Glomerular visceral epithelial cell (primary cell): Measurements from ENCODE around the gene KRT84.
A peak's percentile ranks its signal among the peaks of the same experiment; 100 is the strongest.
"Not testable (repeated sequence)": the region's sequence is repeated elsewhere in the genome, so short reads cannot be mapped to it uniquely, and the experiment has no call there.

ENCODE experiments used
- DNase-seq: peaks from one replicate; pipeline ENCODE4 v3.0.0-alpha.2; 2016; ENCODE audit errors: extremely low spot score

KRT84 gene

GRCh38 chr12:52410589-52411248 lies 25.3 kb upstream of the KRT84 start:
- not testable (repeated sequence) for DNase-seq

GRCh38 chr12:52407918-52408317 lies 22.5 kb upstream of the KRT84 start:
- DNase-seq = no peak

GRCh38 chr12:52405922-52406385 lies 20.5 kb upstream of the KRT84 start, which contains the start of gene KRT82:
TSS of gene KRT82 (minus strand) at chr12:52406335. CDS start at chr12:52406277, 58 bp downstream.
- DNase-seq = no peak

GRCh38 chr12:52404951-52405350 lies 19.5 kb upstream of the KRT84 start:
- no peak for DNase-seq

GRCh38 chr12:52403561-52403960 lies 18.1 kb upstream of the KRT84 start:
- DNase-seq = no peak

GRCh38 chr12:52402873-52403540 lies 17.6 kb upstream of the KRT84 start:
- no peak for DNase-seq

GRCh38 chr12:52402377-52402776 lies 16.9 kb upstream of the KRT84 start:
- DNase-seq = no peak

GRCh38 chr12:52401926-52402325 lies 16.5 kb upstream of the KRT84 start:
- no peak for DNase-seq

GRCh38 chr12:52401526-52401925 lies 16.1 kb upstream of the KRT84 start:
- DNase-seq = no peak

GRCh38 chr12:52400906-52401305 lies 15.5 kb upstream of the KRT84 start:
- no peak for DNase-seq

GRCh38 chr12:52399756-52400155 lies 14.3 kb upstream of the KRT84 start:
- DNase-seq = no peak

- DNase-seq = no peak
These were observed 12.7 kb upstream of the KRT84 start for GRCh38 chr12:52398176-52398575.

- DNase-seq = no peak
These were observed 11.2 kb upstream of the KRT84 start for GRCh38 chr12:52396656-52397055.

GRCh38 chr12:52395761-52396434 lies 10.4 kb upstream of the KRT84 start:
- no peak for DNase-seq

GRCh38 chr12:52394836-52395405 lies 9.5 kb upstream of the KRT84 start:
- DNase-seq = no peak

- no peak for DNase-seq
These were observed 7.1 kb upstream of the KRT84 start for GRCh38 chr12:52392465-52393007.

GRCh38 chr12:52391618-52392002 lies 6.2 kb upstream of the KRT84 start:
- DNase-seq = peak; percentile 65

GRCh38 chr12:52390739-52391617 lies 5.5 kb upstream of the KRT84 start:
- DNase-seq = peak; percentile 40

GRCh38 chr12:52389313-52390207 lies 4.1 kb upstream of the KRT84 start:
- DNase-seq = no peak

- DNase-seq = no peak
These were observed 2.4 kb upstream of the KRT84 start for GRCh38 chr12:52387859-52388258.
